Middle frontal gyrus (tissue), 1 donor: ENCODE results near the gene CDH22.

ENCODE experiments used
- DNase-seq: peaks from one replicate; pipeline ENCODE4 v3.0.0-alpha.2; 2015; ENCODE audit warnings: low spot score; ENCODE audit errors: extremely low spot score

CDH22 gene

GRCh38 chr20:46344488-46345162 lies 36.3 kb upstream of the CDH22 start:
- DNase-seq: no peak

GRCh38 chr20:46343975-46344357 lies 35.7 kb upstream of the CDH22 start:
- no peak for DNase-seq

GRCh38 chr20:46343348-46343974 lies 35.2 kb upstream of the CDH22 start:
- DNase-seq: no peak

GRCh38 chr20:46342451-46343347 lies 34.4 kb upstream of the CDH22 start:
- no peak for DNase-seq

- DNase-seq: no peak
Measured at GRCh38 chr20:46342010-46342378, 33.7 kb upstream of the CDH22 start.

GRCh38 chr20:46341074-46342009 lies 33.0 kb upstream of the CDH22 start:
- no peak for DNase-seq

GRCh38 chr20:46339037-46339436 lies 30.7 kb upstream of the CDH22 start:
- no peak for DNase-seq

GRCh38 chr20:46336735-46337134 lies 28.4 kb upstream of the CDH22 start:
- DNase-seq: no peak

- DNase-seq: no peak
Measured at GRCh38 chr20:46334303-46334904, 26.1 kb upstream of the CDH22 start.

- DNase-seq: no peak
Measured at GRCh38 chr20:46333161-46333991, 25.1 kb upstream of the CDH22 start.

GRCh38 chr20:46332373-46333160 lies 24.3 kb upstream of the CDH22 start:
- no peak for DNase-seq

GRCh38 chr20:46331611-46332361 lies 23.5 kb upstream of the CDH22 start:
- DNase-seq: no peak

GRCh38 chr20:46330831-46331371 lies 22.6 kb upstream of the CDH22 start:
- no peak for DNase-seq

- DNase-seq: no peak
Measured at GRCh38 chr20:46330072-46330763, 21.9 kb upstream of the CDH22 start.

GRCh38 chr20:46328200-46328882 lies 20.0 kb upstream of the CDH22 start:
- DNase-seq: no peak

- no peak for DNase-seq
Measured at GRCh38 chr20:46327557-46327956, 19.3 kb upstream of the CDH22 start.

GRCh38 chr20:46325789-46326188 lies 17.5 kb upstream of the CDH22 start:
- no peak for DNase-seq
